ENCODE results near the gene PLCG2. TPM values are rescaled to one million over a fixed set of nuclear protein-coding genes. Genes with fewer than 3 reads are reported as not detected.

PLCG2 gene
- total RNA-seq, 1 experiment from 2014 or later: 3.5 TPM

GRCh38 chr16:81956213-81956948 lies 177.3 kb downstream of the PLCG2 start:
- TF ChIP-seq, protein P1, sequence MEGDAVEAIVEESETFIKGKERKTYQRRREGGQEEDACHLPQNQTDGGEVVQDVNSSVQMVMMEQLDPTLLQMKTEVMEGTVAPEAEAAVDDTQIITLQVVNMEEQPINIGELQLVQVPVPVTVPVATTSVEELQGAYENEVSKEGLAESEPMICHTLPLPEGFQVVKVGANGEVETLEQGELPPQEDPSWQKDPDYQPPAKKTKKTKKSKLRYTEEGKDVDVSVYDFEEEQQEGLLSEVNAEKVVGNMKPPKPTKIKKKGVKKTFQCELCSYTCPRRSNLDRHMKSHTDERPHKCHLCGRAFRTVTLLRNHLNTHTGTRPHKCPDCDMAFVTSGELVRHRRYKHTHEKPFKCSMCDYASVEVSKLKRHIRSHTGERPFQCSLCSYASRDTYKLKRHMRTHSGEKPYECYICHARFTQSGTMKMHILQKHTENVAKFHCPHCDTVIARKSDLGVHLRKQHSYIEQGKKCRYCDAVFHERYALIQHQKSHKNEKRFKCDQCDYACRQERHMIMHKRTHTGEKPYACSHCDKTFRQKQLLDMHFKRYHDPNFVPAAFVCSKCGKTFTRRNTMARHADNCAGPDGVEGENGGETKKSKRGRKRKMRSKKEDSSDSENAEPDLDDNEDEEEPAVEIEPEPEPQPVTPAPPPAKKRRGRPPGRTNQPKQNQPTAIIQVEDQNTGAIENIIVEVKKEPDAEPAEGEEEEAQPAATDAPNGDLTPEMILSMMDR (conservative IDR thresholded peaks at IDR 0.05; ENCODE audit: low read depth, low read length): no peak
- TF ChIP-seq EZH2phosphoT487 (IDR thresholded peaks at IDR 0.05; ENCODE audit: borderline replicate concordance, low read length) (no peak), EZH2 (IDR thresholded peaks at IDR 0.05; ENCODE audit: low read length, unreplicated experiment) (no peak)
- intact Hi-C loops (cut with micrococcal nuclease): no loop called here
- no peak overlapping the region for H3K9ac ChIP-seq (ENCODE audit: low read length)
- H3K9me3 ChIP-seq (ENCODE audit: low read length): no peaks in the 10 kb centered on the region
- no peak overlapping the region for H3K4me2 ChIP-seq (ENCODE audit: low read length)
- no peaks in the 10 kb centered on the region for H3K27me3 ChIP-seq (ENCODE audit: low read length)
- H3K27ac ChIP-seq (ENCODE audit: low read length): no peak overlapping the region
- H3K79me2 ChIP-seq (ENCODE audit: low read length): no peaks in the 10 kb centered on the region
- H3K4me1 ChIP-seq (ENCODE audit: insufficient read depth, low read length): no peaks in the 10 kb centered on the region
- H2AFZ ChIP-seq (ENCODE audit: low read length): no peak overlapping the region
- no peaks in the 10 kb centered on the region for H3K9me2 ChIP-seq (replicated peaks; ENCODE audit: low read length)
- DNase-seq (no peak), ATAC-seq (no peak)
- no peak overlapping the region for H3K4me3 ChIP-seq (ENCODE audit: low read length)
- ChIA-PET POLR2A (ENCODE audit: unreplicated experiment) (no interaction called here), CTCF (no interaction called here)
- no peaks in the 10 kb centered on the region for H4K20me1 ChIP-seq (ENCODE audit: low read length)
- no peaks in the 10 kb centered on the region for H3F3A ChIP-seq (ENCODE audit: low read length, unreplicated experiment)
- H3K36me3 ChIP-seq (ENCODE audit: low read depth, low read length): no peaks in the 10 kb centered on the region; the same call in 1 of the 2 replicates
- no TSS peak for BruUV-seq (replicated peaks)

DNA sequence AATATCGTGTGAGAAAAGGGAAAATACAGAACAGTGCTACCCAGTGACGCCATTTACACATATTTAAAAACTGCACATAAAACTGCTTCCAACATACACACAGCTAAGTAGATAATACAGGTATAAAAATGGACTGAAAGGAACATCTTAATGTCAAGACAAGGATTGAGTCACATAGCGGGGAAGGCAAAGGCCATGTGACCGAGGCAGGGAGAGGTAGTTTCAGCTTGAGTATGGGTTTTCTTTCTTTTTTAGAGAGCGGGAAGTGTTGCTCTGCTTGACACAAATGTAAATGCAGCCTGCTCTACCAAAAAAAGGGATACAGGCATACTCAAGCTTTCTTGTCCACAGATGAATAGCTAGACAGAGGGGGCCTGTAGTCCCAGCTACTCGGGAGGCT lies 185.7 kb downstream of the PLCG2 start:
- ATAC-seq (no peak), DNase-seq (no peak)
- Histone ChIP-seq H2AFZ (ENCODE audit: low read length) (no peak overlapping the region), H3K27ac (ENCODE audit: low read length) (no peak overlapping the region), H3F3A (ENCODE audit: low read length, unreplicated experiment) (no peaks in the 10 kb centered on the region), H3K4me3 (ENCODE audit: low read length) (no peak overlapping the region), H3K9me3 (ENCODE audit: low read length) (no peaks in the 10 kb centered on the region), H4K20me1 (ENCODE audit: low read length) (no peaks in the 10 kb centered on the region), H3K79me2 (ENCODE audit: low read length) (no peaks in the 10 kb centered on the region), H3K4me1 (ENCODE audit: insufficient read depth, low read length) (no peaks in the 10 kb centered on the region), H3K4me2 (ENCODE audit: low read length) (no peak overlapping the region), H3K36me3 (ENCODE audit: low read depth, low read length) (no peaks in the 10 kb centered on the region), H3K27me3 (ENCODE audit: low read length) (no peaks in the 10 kb centered on the region; the same call in 1 of the 2 replicates), H3K9ac (ENCODE audit: low read length) (no peak overlapping the region), H3K9me2 (replicated peaks; ENCODE audit: low read length) (no peaks in the 10 kb centered on the region)
- BruUV-seq (replicated peaks): no TSS peak
- intact Hi-C loops (cut with micrococcal nuclease): no loop called here
- TF ChIP-seq, protein P1 (conservative IDR thresholded peaks at IDR 0.05; ENCODE audit: low read depth, low read length): no peak
- no peak for TF ChIP-seq EZH2 (IDR thresholded peaks at IDR 0.05; ENCODE audit: low read length, unreplicated experiment)
- no peak for TF ChIP-seq EZH2phosphoT487 (IDR thresholded peaks at IDR 0.05; ENCODE audit: borderline replicate concordance, low read length)
- CTCF ChIA-PET: no interaction called here
- POLR2A ChIA-PET (ENCODE audit: unreplicated experiment): no interaction called here

GRCh38 chr16:81967358-81967757 lies 188.3 kb downstream of the PLCG2 start:
- Histone ChIP-seq H4K20me1 (ENCODE audit: low read length) (no peaks in the 10 kb centered on the region), H3K27me3 (ENCODE audit: low read length) (no peaks in the 10 kb centered on the region; the same call in 1 of the 2 replicates), H3K9me3 (ENCODE audit: low read length) (peaks cover 8% of the 10 kb centered on the region; the same call in 1 of the 2 replicates), H3F3A (ENCODE audit: low read length, unreplicated experiment) (no peaks in the 10 kb centered on the region), H3K4me2 (ENCODE audit: low read length) (no peak overlapping the region), H3K36me3 (ENCODE audit: low read depth, low read length) (no peaks in the 10 kb centered on the region), H3K27ac (ENCODE audit: low read length) (no peak overlapping the region), H3K9me2 (replicated peaks; ENCODE audit: low read length) (no peaks in the 10 kb centered on the region), H3K4me3 (ENCODE audit: low read length) (no peak overlapping the region), H3K9ac (ENCODE audit: low read length) (no peak overlapping the region), H3K4me1 (ENCODE audit: insufficient read depth, low read length) (no peaks in the 10 kb centered on the region), H3K79me2 (ENCODE audit: low read length) (no peaks in the 10 kb centered on the region), H2AFZ (ENCODE audit: low read length) (no peak overlapping the region)
- TF ChIP-seq, protein P1 (conservative IDR thresholded peaks at IDR 0.05; ENCODE audit: low read depth, low read length): no peak
- TF ChIP-seq EZH2phosphoT487 (IDR thresholded peaks at IDR 0.05; ENCODE audit: borderline replicate concordance, low read length): no peak
- no peak for TF ChIP-seq EZH2 (IDR thresholded peaks at IDR 0.05; ENCODE audit: low read length, unreplicated experiment)
- ATAC-seq: no peak
- ChIA-PET POLR2A (ENCODE audit: unreplicated experiment) (no interaction called here), CTCF (no interaction called here)
- BruUV-seq (replicated peaks): no TSS peak
- intact Hi-C loops (cut with micrococcal nuclease): no loop called here
- DNase-seq: no peak
